ENCODE results near the gene GFOD1. TPM values are rescaled to one million over a fixed set of nuclear protein-coding genes. Genes with fewer than 3 reads are reported as not detected.

GFOD1 gene
- total RNA-seq, 1 donor from 2014 or later: 10.2 TPM

DNA sequence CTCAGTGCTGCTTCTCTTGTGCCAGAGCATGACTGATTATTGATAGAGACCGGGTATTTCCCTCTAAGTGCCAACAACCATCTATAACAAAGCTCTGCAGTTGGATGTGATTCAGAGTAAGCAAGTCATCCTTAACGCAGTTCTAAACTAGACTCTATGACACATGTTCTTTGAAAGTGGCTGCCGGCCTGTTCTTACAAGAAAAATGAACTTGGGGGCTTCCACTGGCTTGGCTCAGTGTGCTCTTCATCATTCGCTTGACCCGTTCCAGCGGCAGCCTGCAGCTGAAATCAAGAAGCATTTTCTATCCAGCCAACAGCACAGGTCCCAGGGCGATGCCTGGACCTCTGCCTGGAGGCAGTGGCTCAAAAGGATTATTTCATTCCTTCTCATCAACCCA, 29.8 kb downstream of the GFOD1 start:
- intact Hi-C loops (cut with micrococcal nuclease): loop anchor here (10.0 kb wide), 2 partner anchors 607 to 1223 kb away; no protein-coding TSS in a partner anchor
- DNase-seq: no peak
- no peaks in the 10 kb centered on the region for H3K27me3 Mint-ChIP-seq
- H3K27ac Mint-ChIP-seq: no peak overlapping the region
- peaks cover 57% of the 10 kb centered on the region for H3K4me1 Mint-ChIP-seq
- H3K4me3 Mint-ChIP-seq: no peak overlapping the region
- H3K36me3 Mint-ChIP-seq (ENCODE audit: low read depth): no peaks in the 10 kb centered on the region
- no peaks in the 10 kb centered on the region for H3K9me3 Mint-ChIP-seq

- intact Hi-C loops (cut with micrococcal nuclease): loop anchor here (1.0 to 10.0 kb wide), 4 partner anchors 29 to 1221 kb away; no protein-coding TSS in a partner anchor
- Mint-ChIP-seq H3K36me3 (ENCODE audit: low read depth) (peaks cover 2% of the 10 kb centered on the region), H3K9me3 (no peaks in the 10 kb centered on the region), H3K4me1 (peaks cover 45% of the 10 kb centered on the region), H3K4me3 (peak overlapping the region; percentile 39), H3K27ac (peak overlapping the region; percentile 93), H3K27me3 (no peaks in the 10 kb centered on the region)
- no peak for DNase-seq
Observed at GRCh38 chr6:13455552-13455966, 31.8 kb downstream of the GFOD1 start.

- Mint-ChIP-seq H3K27ac (peak overlapping the region; percentile 93), H3K27me3 (no peaks in the 10 kb centered on the region), H3K4me1 (peaks cover 43% of the 10 kb centered on the region), H3K9me3 (no peaks in the 10 kb centered on the region), H3K36me3 (ENCODE audit: low read depth) (peaks cover 8% of the 10 kb centered on the region), H3K4me3 (peak overlapping the region; percentile 42)
- intact Hi-C loops (cut with micrococcal nuclease): loop anchor here (1.0 to 10.0 kb wide), 10 partner anchors 12 to 1220 kb away; partner anchors contain the start of gene SIRT5
- peak; percentile 85 for DNase-seq
Observed at GRCh38 chr6:13454286-13455221, 32.8 kb downstream of the GFOD1 start.

GRCh38 chr6:13453771-13454251, 33.6 kb downstream of the GFOD1 start:
- intact Hi-C loops (cut with micrococcal nuclease): loop anchor here (1.0 to 10.0 kb wide), 9 partner anchors 12 to 1219 kb away; partner anchors contain the start of gene SIRT5
- no peaks in the 10 kb centered on the region for H3K27me3 Mint-ChIP-seq
- peak overlapping the region; percentile 93 for H3K27ac Mint-ChIP-seq
- H3K4me3 Mint-ChIP-seq: peak overlapping the region; percentile 42
- H3K9me3 Mint-ChIP-seq: no peaks in the 10 kb centered on the region
- peaks cover 8% of the 10 kb centered on the region for H3K36me3 Mint-ChIP-seq (ENCODE audit: low read depth)
- peaks cover 39% of the 10 kb centered on the region for H3K4me1 Mint-ChIP-seq
- DNase-seq: peak; percentile 73

DNA sequence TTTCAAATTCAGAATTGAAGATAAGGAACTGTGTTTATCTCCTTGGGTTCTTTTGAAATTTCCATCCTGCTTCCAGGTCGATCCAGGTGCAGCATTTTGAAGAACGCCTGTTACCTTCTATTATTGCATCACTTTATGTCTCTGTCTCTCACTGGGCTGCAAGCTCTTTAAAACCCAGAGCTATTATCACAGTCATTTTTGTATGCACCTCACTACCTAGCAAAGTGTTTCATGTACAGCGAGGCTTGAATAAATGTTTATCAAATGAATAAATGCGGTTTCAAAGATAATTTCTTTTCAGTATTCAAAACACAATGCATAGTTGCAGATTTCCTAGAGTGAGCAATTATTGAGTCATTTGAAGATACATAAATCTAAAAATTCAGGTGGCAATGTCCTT, 34.2 kb downstream of the GFOD1 start:
- intact Hi-C loops (cut with micrococcal nuclease): loop anchor here (10.0 kb wide), 2 partner anchors 612 to 1218 kb away; no protein-coding TSS in a partner anchor
- DNase-seq: no peak
- Mint-ChIP-seq H3K9me3 (no peaks in the 10 kb centered on the region), H3K36me3 (ENCODE audit: low read depth) (peaks cover 10% of the 10 kb centered on the region), H3K27ac (peak overlapping the region; percentile 20), H3K4me1 (peaks cover 44% of the 10 kb centered on the region), H3K27me3 (no peaks in the 10 kb centered on the region), H3K4me3 (no peak overlapping the region)

- Mint-ChIP-seq H3K36me3 (ENCODE audit: low read depth) (peaks cover 10% of the 10 kb centered on the region), H3K4me3 (no peak overlapping the region), H3K9me3 (no peaks in the 10 kb centered on the region), H3K4me1 (peaks cover 44% of the 10 kb centered on the region), H3K27me3 (no peaks in the 10 kb centered on the region), H3K27ac (no peak overlapping the region)
- no peak for DNase-seq
- intact Hi-C loops (cut with micrococcal nuclease): loop anchor here (10.0 kb wide), 2 partner anchors 612 to 1218 kb away; no protein-coding TSS in a partner anchor
Observed at GRCh38 chr6:13452346-13453117, 34.9 kb downstream of the GFOD1 start.

DNA sequence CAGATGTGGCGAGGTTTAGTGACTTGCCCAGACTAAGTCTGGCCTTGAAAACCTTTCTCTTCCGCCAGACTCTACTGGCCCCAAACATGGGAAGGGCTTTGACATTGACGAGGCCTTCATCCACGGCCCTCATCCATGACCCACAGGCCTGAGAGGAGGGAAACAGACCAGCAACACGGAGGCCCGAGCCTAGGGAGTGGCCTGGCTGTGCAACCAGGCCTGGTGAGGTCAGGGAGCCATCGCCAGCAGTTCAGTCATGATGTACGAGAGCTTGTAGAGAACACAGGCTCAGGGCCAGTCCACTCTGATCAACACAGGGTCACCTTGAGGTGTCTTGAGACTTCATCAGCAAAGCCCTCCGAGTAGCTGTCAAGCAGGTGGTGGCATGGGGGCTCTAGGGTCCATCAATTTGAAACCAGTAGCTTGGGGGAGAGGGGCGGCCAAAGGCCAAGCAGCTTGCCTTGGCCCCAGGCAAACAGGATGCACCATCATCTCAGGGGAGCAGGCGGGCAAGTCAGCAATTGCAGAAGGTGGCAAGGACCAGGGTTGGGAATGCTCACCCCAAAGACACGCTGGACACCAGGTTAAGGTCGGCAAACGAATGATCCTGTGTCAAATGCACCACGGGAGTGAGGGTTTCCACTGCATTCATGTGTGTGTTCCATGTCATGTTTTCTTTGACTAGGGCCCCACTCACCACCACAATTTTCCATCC, 36.1 kb downstream of the GFOD1 start:
- Mint-ChIP-seq H3K27me3 (no peaks in the 10 kb centered on the region), H3K27ac (no peak overlapping the region), H3K4me1 (peaks cover 44% of the 10 kb centered on the region), H3K36me3 (ENCODE audit: low read depth) (peaks cover 10% of the 10 kb centered on the region), H3K4me3 (no peak overlapping the region), H3K9me3 (no peaks in the 10 kb centered on the region)
- intact Hi-C loops (cut with micrococcal nuclease): loop anchor here (10.0 kb wide), 2 partner anchors 613 to 1217 kb away; no protein-coding TSS in a partner anchor
- DNase-seq: no peak

- Mint-ChIP-seq H3K27ac (no peak overlapping the region), H3K9me3 (no peaks in the 10 kb centered on the region), H3K27me3 (no peaks in the 10 kb centered on the region), H3K36me3 (ENCODE audit: low read depth) (peaks cover 10% of the 10 kb centered on the region), H3K4me1 (peaks cover 42% of the 10 kb centered on the region), H3K4me3 (no peak overlapping the region)
- no peak for DNase-seq
- intact Hi-C loops (cut with micrococcal nuclease): loop anchor here (10.0 kb wide), 2 partner anchors 614 to 1216 kb away; no protein-coding TSS in a partner anchor
Observed at GRCh38 chr6:13450628-13451027, 36.8 kb downstream of the GFOD1 start.

GRCh38 chr6:13447949-13448724, 39.3 kb downstream of the GFOD1 start:
- intact Hi-C loops (cut with micrococcal nuclease): no loop called here
- H3K27me3 Mint-ChIP-seq: no peaks in the 10 kb centered on the region
- H3K4me1 Mint-ChIP-seq: peaks cover 22% of the 10 kb centered on the region
- peaks cover 10% of the 10 kb centered on the region for H3K36me3 Mint-ChIP-seq (ENCODE audit: low read depth)
- no peak overlapping the region for H3K27ac Mint-ChIP-seq
- H3K4me3 Mint-ChIP-seq: no peak overlapping the region
- no peaks in the 10 kb centered on the region for H3K9me3 Mint-ChIP-seq
- DNase-seq: no peak

GRCh38 chr6:13446381-13446780, 41.0 kb downstream of the GFOD1 start:
- no peaks in the 10 kb centered on the region for H3K9me3 Mint-ChIP-seq
- DNase-seq: no peak
- intact Hi-C loops (cut with micrococcal nuclease): no loop called here
- H3K27me3 Mint-ChIP-seq: no peaks in the 10 kb centered on the region
- H3K36me3 Mint-ChIP-seq (ENCODE audit: low read depth): peaks cover 10% of the 10 kb centered on the region
- H3K4me3 Mint-ChIP-seq: no peak overlapping the region
- peaks cover 21% of the 10 kb centered on the region for H3K4me1 Mint-ChIP-seq
- no peak overlapping the region for H3K27ac Mint-ChIP-seq

DNA sequence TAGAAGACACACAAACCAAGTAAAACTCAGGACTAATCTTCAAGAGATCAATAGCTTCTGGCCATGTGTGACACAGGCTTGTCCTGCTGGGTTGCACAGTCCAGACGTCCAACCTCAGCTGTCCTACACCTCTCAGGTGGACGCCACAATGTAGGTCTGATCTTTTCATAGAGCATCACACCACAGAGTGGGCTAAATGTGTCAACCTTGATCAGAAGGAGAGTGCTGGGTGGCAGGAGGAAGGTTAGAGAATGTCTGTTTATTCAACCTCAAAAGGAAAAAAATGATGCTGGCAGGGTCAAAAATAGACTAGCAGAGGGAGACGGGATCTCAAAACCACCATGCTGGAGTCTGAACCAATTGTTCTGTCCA, 41.7 kb downstream of the GFOD1 start:
- Mint-ChIP-seq H3K27ac (no peak overlapping the region), H3K4me3 (no peak overlapping the region), H3K36me3 (ENCODE audit: low read depth) (peaks cover 8% of the 10 kb centered on the region), H3K9me3 (no peaks in the 10 kb centered on the region), H3K4me1 (peaks cover 22% of the 10 kb centered on the region), H3K27me3 (no peaks in the 10 kb centered on the region)
- DNase-seq: no peak
- intact Hi-C loops (cut with micrococcal nuclease): no loop called here

GRCh38 chr6:13445005-13445743, 42.2 kb downstream of the GFOD1 start:
- H3K4me1 Mint-ChIP-seq: peaks cover 23% of the 10 kb centered on the region
- H3K9me3 Mint-ChIP-seq: no peaks in the 10 kb centered on the region
- no peaks in the 10 kb centered on the region for H3K27me3 Mint-ChIP-seq
- H3K36me3 Mint-ChIP-seq (ENCODE audit: low read depth): peaks cover 7% of the 10 kb centered on the region
- no peak overlapping the region for H3K27ac Mint-ChIP-seq
- H3K4me3 Mint-ChIP-seq: no peak overlapping the region
- no peak for DNase-seq
- intact Hi-C loops (cut with micrococcal nuclease): no loop called here
